Activated CD4-positive, alpha-beta T cell treated with anti-CD3 and anti-CD28 coated beads for 1 hour (primary cell): ENCODE results near the gene ZMAT2.
"Not testable (repeated sequence)": the region's sequence is repeated elsewhere in the genome, so short reads cannot be mapped to it uniquely, and the experiment has no call there.

Source experiments
- DNase-seq: peaks from one replicate; pipeline ENCODE4 v3.0.0-alpha.2; 2020

ZMAT2 gene

GRCh38 chr5:140700177-140701144 is at the start of gene ZMAT2:
Gene ZMAT2, plus strand, starts transcription at chr5:140700447. Its CDS starts 14 bp downstream, at chr5:140700461.
- DNase-seq: peak; percentile 86

- DNase-seq: no peak
Measured at GRCh38 chr5:140658870-140659269, 41.4 kb upstream of the ZMAT2 start.

- DNase-seq: not testable (repeated sequence)
Measured at GRCh38 chr5:140660371-140660770, 39.9 kb upstream of the ZMAT2 start.

GRCh38 chr5:140664030-140664358 is 36.3 kb upstream of the ZMAT2 start:
- no peak for DNase-seq

- DNase-seq: peak; percentile 91
Measured at GRCh38 chr5:140664359-140665119, 35.7 kb upstream of the ZMAT2 start, which contains the start of gene WDR55. Gene WDR55, plus strand, starts transcription at chr5:140664904. Its CDS starts 9 bp downstream, at chr5:140664913.

- not testable (repeated sequence) for DNase-seq
Measured at GRCh38 chr5:140671035-140671434, 29.2 kb upstream of the ZMAT2 start.

GRCh38 chr5:140671472-140672125 is 28.6 kb upstream of the ZMAT2 start:
- no peak for DNase-seq

GRCh38 chr5:140672455-140673186 is 27.6 kb upstream of the ZMAT2 start:
- DNase-seq: no peak

- no peak for DNase-seq
Measured at GRCh38 chr5:140673187-140673976, 26.9 kb upstream of the ZMAT2 start, which contains the start of gene DND1. Gene DND1, minus strand, starts transcription at chr5:140673576. Its CDS starts 34 bp downstream, at chr5:140673542.

- no peak for DNase-seq
Measured at GRCh38 chr5:140674211-140674610, 26.0 kb upstream of the ZMAT2 start.

GRCh38 chr5:140674629-140675028 is 25.6 kb upstream of the ZMAT2 start:
- no peak for DNase-seq

GRCh38 chr5:140677947-140678346 is 22.3 kb upstream of the ZMAT2 start:
- no peak for DNase-seq

GRCh38 chr5:140678993-140679392 is 21.3 kb upstream of the ZMAT2 start:
- DNase-seq: no peak

- DNase-seq: no peak
Measured at GRCh38 chr5:140690376-140690932, 9.8 kb upstream of the ZMAT2 start.

GRCh38 chr5:140690941-140691924 is 9.0 kb upstream of the ZMAT2 start, which contains the start of the genes HARS1 and HARS2:
Gene HARS1, minus strand, starts transcription at chr5:140691370. Its CDS starts 66 bp downstream, at chr5:140691304.
Gene HARS2, plus strand, starts transcription at chr5:140691455. Its CDS starts 194 bp downstream, at chr5:140691649.
- DNase-seq: peak; percentile 69

GRCh38 chr5:140694276-140694675 is 6.0 kb upstream of the ZMAT2 start:
- no peak for DNase-seq

GRCh38 chr5:140696891-140697492 is 3.3 kb upstream of the ZMAT2 start:
- no peak for DNase-seq

- DNase-seq: no peak
Measured at GRCh38 chr5:140707812-140708211, 7.6 kb downstream of the ZMAT2 start.

- not testable (repeated sequence) for DNase-seq
Measured at GRCh38 chr5:140708787-140709186, 8.5 kb downstream of the ZMAT2 start.
